SHP77 (cell line): ENCODE measurements around the gene WWP2.
"Not testable (repeated sequence)": the region's sequence is repeated elsewhere in the genome, so short reads cannot be mapped to it uniquely, and the experiment has no call there.

Source experiments
- DNase-seq, 2 experiments: peaks; one replicate each; lab custom pipeline; 2025; lab: John Stamatoyannopoulos, UW

WWP2 gene

DNA sequence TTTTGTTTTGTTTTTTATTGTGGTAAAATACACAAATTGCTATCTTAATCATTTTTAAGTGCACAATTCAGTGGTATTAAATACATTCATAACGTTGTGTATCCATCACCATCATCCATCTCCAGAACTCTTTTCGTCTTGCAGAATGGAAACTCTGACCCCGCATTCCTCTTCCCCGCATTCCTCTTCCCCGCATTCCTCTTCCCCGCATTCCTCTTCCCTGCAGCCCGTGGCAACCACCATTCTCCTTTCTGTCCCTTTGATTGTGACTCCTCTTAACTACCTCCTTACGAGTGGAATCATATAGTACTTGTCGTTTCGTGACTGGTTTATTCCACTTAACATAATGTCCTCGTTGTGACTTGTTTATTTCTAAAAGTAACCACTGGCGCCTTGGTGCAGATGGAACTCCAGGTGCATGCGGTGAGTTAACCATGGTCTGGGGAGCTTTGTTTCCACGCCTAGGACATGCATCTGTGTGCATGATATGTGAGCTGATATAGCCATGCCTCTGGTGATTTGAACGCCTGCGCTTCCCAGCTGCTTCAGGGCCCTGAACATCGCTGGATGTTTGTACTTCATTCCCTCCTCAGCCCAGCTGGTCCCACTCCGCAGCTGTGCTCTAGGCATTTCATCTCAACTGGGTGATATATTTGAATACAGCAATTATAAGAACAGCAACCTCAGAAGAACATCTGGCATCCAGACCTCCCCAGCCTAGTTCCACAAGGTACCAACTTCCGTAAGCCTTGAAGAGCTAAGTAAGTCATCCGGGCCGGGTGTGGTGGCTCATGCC is 181.3 kb downstream of the WWP2 start:
- not testable (repeated sequence) for DNase-seq

DNA sequence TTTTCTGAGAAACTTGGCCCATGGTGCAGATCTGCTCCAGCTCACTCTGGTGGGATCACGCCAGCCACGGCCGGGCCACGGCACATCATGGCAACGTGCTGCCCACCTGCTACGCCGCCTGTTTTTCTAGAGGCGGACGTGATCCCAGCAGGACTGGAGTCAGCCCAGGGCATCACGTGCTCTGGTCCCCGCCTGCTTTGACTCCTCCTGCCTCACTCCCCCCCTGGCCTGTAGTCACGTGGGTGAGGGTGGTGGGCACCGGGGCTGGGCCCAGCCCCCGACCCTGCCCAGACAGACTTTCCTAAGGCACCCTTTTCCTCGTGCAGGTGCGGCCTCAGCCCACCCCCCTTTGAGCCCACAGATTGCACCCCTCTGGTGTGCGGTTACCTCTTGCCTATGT is 188.3 kb downstream of the WWP2 start:
- not testable (repeated sequence) for DNase-seq

DNA sequence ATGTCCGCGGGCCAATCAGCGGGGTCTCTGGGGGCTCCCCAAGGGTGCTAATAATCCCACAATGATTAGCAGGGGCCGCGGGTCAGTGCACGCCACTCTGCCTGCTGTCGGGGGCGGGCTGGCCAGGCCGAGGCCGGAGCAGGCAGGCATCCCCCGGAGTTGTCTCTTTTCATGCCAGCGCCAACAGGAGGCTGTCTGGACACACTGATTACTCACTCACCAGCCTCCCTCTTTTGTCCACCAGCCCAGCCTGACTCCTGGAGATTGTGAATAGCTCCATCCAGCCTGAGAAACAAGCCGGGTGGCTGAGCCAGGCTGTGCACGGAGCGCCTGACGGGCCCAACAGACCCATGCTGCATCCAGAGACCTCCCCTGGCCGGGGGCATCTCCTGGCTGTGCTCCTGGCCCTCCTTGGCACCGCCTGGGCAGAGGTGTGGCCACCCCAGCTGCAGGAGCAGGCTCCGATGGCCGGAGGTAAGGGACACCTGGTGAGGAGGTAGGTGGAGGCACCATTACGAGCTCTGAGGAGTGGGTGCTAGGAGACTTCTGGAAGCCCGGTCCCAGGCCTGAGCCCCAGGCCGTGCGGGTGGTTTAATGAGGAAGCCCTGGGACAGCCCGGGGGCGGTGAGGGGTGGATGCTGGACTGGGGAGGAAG is 189.0 kb downstream of the WWP2 start, which contains the start of gene CLEC18A:
Gene CLEC18A, plus strand, starts transcription at position 318 of the 655 bp plus-strand sequence. Its CDS starts 33 bp downstream, at position 351.
- DNase-seq = not testable (repeated sequence)

DNA sequence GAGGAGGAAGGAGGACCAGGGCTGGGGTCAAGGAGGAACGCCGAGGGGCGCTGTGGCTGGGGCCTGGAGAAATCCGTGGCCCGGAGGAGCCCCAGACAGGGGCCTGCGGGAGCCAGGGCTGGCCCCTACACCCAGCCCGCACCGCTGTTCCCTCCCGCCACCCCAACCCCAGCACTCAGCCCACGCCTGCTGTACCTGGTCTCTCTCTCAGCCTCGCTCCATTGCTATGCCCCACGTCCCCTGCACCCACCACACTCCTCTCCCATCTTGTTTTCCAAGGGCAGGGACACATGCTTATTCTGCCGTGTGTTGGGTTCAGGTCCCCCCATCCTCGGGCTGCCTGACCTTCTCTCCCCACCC is 189.5 kb downstream of the WWP2 start:
- not testable (repeated sequence) for DNase-seq

DNA sequence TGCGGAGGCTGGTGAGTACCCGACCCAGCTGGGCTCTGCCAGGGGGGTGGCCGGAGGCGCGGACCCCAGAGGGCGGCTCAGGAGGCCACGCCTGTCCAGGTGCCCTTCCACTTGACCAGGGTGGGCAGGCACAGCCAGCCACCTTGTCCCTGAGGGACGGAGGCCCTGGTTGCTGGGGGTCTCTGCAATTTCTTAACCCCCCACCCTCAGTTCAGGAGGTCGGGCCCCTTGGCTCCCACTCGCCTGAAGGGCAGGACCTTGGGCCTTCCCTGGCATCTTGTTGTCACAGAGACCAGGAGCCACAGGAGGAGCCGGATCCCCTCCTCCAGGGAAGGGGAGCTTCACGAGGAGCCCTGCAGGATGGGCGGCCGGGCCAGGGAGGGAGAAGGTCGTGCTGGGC is 190.0 kb downstream of the WWP2 start:
- not testable (repeated sequence) for DNase-seq

DNA sequence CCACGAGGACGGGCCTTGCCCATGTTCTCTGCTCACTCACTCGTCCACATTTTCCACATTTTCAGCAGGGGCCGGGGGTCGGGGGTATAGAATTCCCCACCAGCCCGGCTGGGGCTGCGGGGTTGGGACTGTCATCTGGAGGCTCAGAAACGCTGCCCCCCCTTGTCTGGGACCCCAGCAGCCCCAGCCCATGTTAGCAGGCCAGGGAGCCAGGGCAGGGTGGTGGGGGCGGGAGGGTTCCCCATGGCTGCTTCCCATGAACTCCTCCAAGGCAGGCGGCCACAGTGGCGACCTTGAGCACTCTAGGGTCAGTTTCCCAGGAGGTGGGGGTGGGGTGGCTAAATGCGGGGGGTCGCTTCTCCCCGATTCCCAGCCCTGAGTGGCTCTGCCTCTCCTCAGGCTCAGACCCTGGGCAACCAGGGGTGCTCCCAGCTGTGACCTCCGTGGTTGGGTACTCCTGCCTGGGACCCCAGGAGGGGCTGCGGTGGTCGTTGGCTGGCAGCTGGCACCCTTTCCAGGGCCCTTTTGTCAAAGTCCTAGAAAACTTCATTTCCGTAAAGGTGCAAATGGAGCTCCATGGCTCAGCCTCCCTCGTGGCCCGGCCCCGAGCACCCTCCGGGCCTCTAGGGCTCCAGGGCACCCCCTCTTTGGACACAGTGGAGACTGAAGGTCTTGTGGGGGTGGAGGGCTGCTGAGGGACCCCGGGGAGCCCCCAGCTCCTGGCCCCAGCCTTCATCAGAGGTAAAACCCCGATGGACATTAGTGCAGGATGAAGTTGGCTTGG is 190.6 kb downstream of the WWP2 start:
- DNase-seq = not testable (repeated sequence)

DNA sequence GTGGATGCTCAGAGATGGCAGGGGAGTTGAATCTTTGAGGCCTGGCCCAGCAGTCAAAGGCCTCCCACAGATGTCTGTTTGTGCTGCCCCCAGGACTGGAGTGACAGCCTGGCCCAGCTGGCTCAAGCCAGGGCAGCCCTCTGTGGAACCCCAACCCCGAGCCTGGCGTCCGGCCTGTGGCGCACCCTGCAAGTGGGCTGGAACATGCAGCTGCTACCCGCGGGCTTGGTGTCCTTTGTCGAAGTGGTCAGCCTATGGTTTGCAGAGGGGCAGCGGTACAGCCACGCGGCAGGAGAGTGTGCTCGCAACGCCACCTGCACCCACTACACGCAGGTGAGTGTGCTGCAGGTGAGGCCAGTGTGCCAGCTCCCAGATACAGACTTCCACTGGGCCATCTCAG is 192.1 kb downstream of the WWP2 start:
- not testable (repeated sequence) for DNase-seq

DNA sequence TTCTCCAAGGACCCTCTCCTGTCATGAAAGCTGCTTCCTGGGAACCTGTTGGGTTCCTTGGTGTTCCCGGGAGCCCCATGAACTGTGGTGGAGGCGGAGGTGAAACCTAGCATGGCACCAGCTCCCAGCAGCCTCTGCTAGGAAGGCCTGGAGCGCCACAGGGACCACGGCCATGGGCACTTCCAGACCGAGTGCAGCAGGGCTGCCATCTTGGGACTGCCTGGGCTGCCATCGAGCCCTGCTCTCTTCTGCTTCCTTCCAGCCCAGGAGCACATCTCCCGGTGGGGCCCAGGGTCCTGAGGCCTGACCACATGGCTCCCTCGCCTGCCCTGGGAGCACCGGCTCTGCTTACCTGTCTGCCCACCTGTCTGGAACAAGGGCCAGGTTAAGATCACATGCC is 201.2 kb downstream of the WWP2 start:
- DNase-seq = not testable (repeated sequence)

DNA sequence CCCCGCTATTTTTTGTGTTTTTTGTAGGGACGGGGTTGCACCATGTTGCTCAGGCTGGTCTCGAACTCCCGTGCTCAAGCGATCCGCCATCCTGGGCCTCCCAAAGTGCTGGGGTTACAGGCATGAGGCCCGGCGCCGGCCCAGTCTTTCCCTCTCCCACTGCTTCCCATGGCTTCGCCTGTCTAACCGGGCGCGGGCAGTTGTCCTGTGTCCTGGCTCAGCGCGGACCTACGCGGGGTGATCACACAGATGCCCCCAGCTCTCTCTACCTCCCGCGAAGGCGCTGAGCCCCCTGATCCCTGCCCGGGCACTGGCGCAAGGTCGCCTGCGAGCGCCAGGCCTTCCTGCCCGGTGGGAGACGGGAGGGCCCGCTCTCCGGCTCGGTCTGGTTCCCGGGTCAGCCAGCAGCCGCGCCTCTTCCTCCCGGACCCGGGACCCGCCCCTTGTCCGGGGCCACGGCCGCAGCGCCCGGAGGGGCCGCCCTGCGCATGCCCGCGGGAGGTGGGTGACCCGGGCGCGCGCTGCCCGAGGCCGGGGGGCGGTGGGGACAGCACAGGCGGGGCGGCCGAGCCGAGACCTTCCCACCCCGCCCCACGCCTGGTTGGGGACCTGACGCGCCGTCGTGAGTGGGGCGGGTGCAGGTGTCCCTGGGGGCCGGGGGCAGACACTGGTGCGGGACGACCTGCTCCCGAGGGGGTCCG is 203.0 kb downstream of the WWP2 start:
- not testable (repeated sequence) for DNase-seq

DNA sequence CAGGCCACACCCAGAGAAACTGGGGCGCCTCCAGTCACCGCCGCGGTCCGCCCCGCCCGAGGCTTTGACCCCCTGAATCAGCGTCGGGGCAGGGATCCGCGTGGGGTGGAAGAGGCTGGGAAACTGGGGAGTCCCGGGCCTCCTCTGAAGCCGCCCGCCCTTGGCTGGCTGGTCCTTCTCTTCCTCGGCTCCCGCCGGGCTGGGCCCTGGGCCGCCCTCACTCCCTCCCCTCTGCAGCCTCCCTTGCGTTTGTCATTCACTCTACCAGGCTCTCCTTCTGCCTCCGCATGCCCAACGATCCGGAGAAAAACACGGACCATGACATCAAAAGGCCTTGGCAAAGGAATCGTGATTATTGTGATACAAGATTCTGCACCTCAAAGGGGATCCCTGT is 203.5 kb downstream of the WWP2 start:
- DNase-seq = not testable (repeated sequence)

DNA sequence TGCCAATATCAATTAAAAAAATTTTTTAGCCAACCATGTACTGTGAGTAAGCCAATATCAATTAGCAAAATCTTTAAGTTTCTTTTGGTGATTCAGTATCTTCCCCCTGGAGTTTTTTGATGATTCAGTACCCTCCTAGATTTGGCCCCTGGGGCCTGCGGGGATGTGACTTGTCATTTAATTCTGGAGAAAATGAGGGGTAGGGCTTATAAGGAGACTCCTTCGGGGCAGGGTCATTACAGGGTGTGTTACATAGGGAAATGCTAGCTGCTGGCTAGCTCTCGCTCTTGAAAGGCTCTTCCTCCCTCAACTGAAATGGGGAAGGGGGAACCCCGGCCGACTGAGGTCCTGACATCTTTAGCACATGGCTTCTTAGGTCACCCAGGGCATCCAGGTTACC is 205.6 kb downstream of the WWP2 start:
- not testable (repeated sequence) for DNase-seq

DNA sequence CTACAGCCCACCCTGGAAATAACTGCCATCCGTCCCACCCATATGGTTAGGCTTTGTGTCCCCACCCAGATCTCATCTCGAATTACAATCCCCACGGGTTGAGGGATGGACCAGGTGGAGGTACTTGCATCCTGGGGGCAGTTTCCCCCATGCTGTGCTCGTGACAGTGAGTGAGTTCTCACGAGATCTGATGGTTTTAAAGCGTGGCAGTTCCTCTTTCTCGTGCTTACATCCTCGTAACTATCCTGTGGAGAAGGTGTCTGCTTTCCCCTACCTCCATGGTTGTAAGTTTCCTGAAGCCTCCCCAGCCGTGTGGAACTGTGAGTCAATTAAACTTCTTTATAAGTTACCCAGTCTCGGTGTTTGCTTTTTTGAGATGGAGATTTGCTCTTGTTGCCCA is 206.0 kb downstream of the WWP2 start:
- not testable (repeated sequence) for DNase-seq

DNA sequence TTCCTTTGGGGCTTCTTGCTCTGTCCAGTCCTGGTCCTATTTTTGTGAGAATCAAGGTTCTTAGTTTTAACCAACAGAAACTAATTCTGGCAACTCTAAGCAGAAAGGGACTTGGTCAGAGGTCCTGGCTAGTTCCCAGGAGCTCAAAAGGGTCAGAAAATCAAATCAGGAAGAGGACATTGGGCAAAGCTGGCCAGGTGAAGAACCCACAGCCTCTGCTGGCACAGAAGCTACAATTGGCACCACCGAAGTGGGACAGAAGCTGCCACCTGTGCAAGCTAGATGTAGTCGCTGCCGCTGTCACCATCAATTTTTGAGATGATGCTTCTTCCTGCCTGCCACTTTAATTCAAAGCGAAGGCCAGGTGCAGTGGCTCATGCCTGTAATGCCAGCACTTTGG is 207.5 kb downstream of the WWP2 start:
- not testable (repeated sequence) for DNase-seq

DNA sequence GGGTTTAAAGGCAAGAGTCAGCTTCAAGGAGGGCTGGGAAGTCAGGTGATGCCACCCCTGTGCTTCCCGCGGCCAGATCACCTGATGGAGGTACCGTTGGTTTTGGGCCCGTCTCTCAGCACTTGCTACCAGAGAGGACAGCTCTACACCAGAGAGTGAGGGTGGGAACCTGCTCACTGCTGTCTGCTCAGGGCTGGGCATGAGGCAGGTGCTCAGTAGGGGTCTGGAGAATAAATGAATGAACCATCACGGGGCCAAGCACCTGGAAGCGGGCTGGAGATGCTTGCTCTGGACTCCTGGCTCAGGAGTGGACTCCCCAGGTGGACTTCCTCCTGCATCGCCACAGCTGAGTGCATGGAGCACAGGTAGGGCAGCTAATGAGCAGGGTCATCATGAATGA is 210.0 kb downstream of the WWP2 start:
- not testable (repeated sequence) for DNase-seq

DNA sequence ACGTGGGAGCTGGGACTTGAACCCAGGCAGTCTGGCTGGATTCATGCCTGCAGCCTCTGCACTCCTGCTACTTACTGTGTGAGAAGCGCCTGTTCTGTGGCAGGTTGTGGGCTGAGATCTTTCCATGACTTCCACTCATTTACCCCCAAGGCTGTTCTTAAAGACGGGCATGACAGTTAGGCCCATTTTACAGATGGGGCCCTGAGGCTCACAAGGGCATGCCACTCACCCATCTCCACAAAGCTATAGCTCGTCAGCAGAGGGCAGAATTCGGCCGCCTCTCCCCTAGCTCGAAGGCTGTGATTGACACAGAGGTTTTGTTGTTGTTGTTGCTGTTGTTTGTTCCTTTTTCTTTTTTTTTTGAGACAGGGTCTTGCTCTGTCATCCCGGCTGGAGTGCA is 210.8 kb downstream of the WWP2 start:
- DNase-seq = not testable (repeated sequence)

DNA sequence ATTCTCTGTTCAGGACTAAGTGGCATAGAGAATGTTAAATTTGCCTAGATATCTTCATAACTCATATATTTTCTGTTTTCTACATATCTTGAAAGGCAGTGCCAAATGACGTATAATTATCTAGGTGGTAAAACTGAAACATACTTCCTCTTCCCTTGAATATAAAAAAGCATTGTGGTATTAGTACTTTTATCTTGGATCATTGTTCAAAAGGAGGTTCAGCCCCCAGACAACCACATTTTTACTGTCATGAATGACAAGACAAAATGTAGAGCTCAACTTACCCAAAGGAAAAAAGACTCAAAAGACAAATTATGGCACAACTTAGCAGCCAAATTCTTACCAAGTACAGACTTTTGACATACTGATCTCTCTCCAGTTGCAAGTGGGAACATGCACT is 223.1 kb downstream of the WWP2 start:
- DNase-seq = not testable (repeated sequence)
